HEK293 (cell line): ENCODE data around the gene FBXO2.

Experiments used
- GFI1B ChIP-seq: fragments of 450-650 bp; formaldehyde crosslinking; IDR thresholded peaks from 2 replicates; pipeline ENCODE4 v1.5.1; 2016; ENCODE audit warnings: missing biosample characterization, missing genetic modification characterization
- HOXA7 ChIP-seq: sonication (generic); formaldehyde crosslinking; IDR thresholded peaks from 2 replicates; pipeline ENCODE4 v1.8.1; 2022; ENCODE audit warnings: missing genetic modification reagents, borderline replicate concordance
- REST ChIP-seq: fragments of 450-650 bp; formaldehyde crosslinking; IDR thresholded peaks from 2 replicates; pipeline ENCODE4 v1.5.1; 2016; ENCODE audit warnings: missing biosample characterization, missing genetic modification characterization
- SETDB1 ChIP-seq: IDR thresholded peaks from one replicate; pipeline ENCODE4 v1.6.1; 2017; ENCODE audit warnings: mild to moderate bottlenecking, low read length, moderate library complexity, mixed read lengths; ENCODE audit not compliant: insufficient read length
- TSHZ1 ChIP-seq: fragments of 450-650 bp; formaldehyde crosslinking; IDR thresholded peaks from 2 replicates; pipeline ENCODE4 v1.5.1; 2016; ENCODE audit warnings: missing biosample characterization, missing genetic modification characterization, borderline replicate concordance
- ZBTB44 ChIP-seq: fragments of 450-650 bp; IDR thresholded peaks from 2 replicates; pipeline ENCODE4 v1.5.1; 2018; ENCODE audit warnings: missing biosample characterization, mild to moderate bottlenecking, missing genetic modification characterization
- ZBTB49 ChIP-seq: fragments of 450-650 bp; formaldehyde crosslinking; IDR thresholded peaks from 2 replicates; pipeline ENCODE4 v1.5.1; 2016; ENCODE audit warnings: missing biosample characterization, missing genetic modification characterization, low read depth
- ZBTB6 ChIP-seq: fragments of 450-650 bp; formaldehyde crosslinking; IDR thresholded peaks from 2 replicates; pipeline ENCODE4 v1.5.1; 2017; ENCODE audit warnings: missing biosample characterization, missing genetic modification characterization
- ZEB2 ChIP-seq: fragments of 450-650 bp; formaldehyde crosslinking; IDR thresholded peaks from 2 replicates; pipeline ENCODE4 v1.5.1; 2016; ENCODE audit warnings: missing biosample characterization, missing genetic modification characterization
- ZNF175 ChIP-seq: fragments of 450-650 bp; formaldehyde crosslinking; IDR thresholded peaks from 2 replicates; pipeline ENCODE4 v1.5.1; 2016; ENCODE audit warnings: missing biosample characterization, missing genetic modification characterization
- ZNF324 ChIP-seq: fragments of 450-650 bp; formaldehyde crosslinking; IDR thresholded peaks from 2 replicates; pipeline ENCODE4 v1.5.1; 2016; ENCODE audit warnings: missing biosample characterization, missing genetic modification characterization
- ZNF362 ChIP-seq: fragments of 450-650 bp; formaldehyde crosslinking; IDR thresholded peaks from 2 replicates; pipeline ENCODE4 v1.5.1; 2016; ENCODE audit warnings: missing biosample characterization, missing genetic modification characterization
- ZNF366 ChIP-seq: fragments of 450-650 bp; formaldehyde crosslinking; conservative IDR thresholded peaks from 2 replicates; pipeline ENCODE4 v1.5.1; 2016; ENCODE audit warnings: missing biosample characterization, missing genetic modification characterization
- ZNF449 ChIP-seq: fragments of 450-650 bp; formaldehyde crosslinking; IDR thresholded peaks from 2 replicates; pipeline ENCODE4 v1.5.1; 2017; ENCODE audit warnings: missing biosample characterization, mild to moderate bottlenecking, missing genetic modification characterization, moderate library complexity
- ZNF510 ChIP-seq: fragments of 450-650 bp; formaldehyde crosslinking; IDR thresholded peaks from 2 replicates; pipeline ENCODE4 v1.5.1; 2018; ENCODE audit warnings: mild to moderate bottlenecking, missing genetic modification characterization, missing biosample characterization; ENCODE audit not compliant: insufficient replicate concordance
- ZNF548 ChIP-seq: fragments of 450-650 bp; formaldehyde crosslinking; IDR thresholded peaks from 2 replicates; pipeline ENCODE4 v1.5.1; 2016; ENCODE audit warnings: missing biosample characterization, missing genetic modification characterization
- ZNF623 ChIP-seq: fragments of 450-650 bp; formaldehyde crosslinking; IDR thresholded peaks from 2 replicates; pipeline ENCODE4 v1.5.1; 2016; ENCODE audit warnings: missing biosample characterization, missing genetic modification characterization
- ZNF785 ChIP-seq: fragments of 450-650 bp; formaldehyde crosslinking; IDR thresholded peaks from 2 replicates; pipeline ENCODE4 v1.5.1; 2016; ENCODE audit warnings: missing biosample characterization, missing genetic modification characterization
- ZSCAN16 ChIP-seq: fragments of 450-650 bp; formaldehyde crosslinking; IDR thresholded peaks from 2 replicates; pipeline ENCODE4 v1.5.1; 2016; ENCODE audit warnings: missing biosample characterization, missing genetic modification characterization

Gene FBXO2

GRCh38 chr1:11681071-11681771 is 27.0 kb upstream of the FBXO2 start, which contains the start of gene MAD2L2 (continued):
- TF ChIP-seq TSHZ1 = no peak
- TF ChIP-seq HOXA7 (CRISPR knock-in tag) = no peak
- peak; percentile 44; the same call in 1 of the 2 replicates for TF ChIP-seq ZNF366 (tag by site-specific recombination)
- TF ChIP-seq ZBTB6 (tag by site-specific recombination) = no peak
- no peak for TF ChIP-seq ZNF175 (tag by site-specific recombination)
- no peak for TF ChIP-seq ZNF324 (tag by site-specific recombination)
- no peak for TF ChIP-seq ZNF623
- TF ChIP-seq ZNF510 (tag by site-specific recombination) = no peak
- TF ChIP-seq ZNF785 = no peak
- TF ChIP-seq ZNF548 (tag by site-specific recombination) = no peak
- no peak for TF ChIP-seq SETDB1
- no peak for TF ChIP-seq ZNF449 (tag by site-specific recombination)
- TF ChIP-seq ZBTB49 (tag by site-specific recombination) = no peak
- TF ChIP-seq ZSCAN16 (tag by site-specific recombination) = no peak
- no peak for TF ChIP-seq GFI1B (tag by site-specific recombination)
- no peak for TF ChIP-seq ZBTB44 (tag by site-specific recombination)
- 0 out of 2 replicates have a peak, but pooled peaks have one; percentile 26 for TF ChIP-seq ZNF362
- no peak; the same call in 1 of the 2 replicates for TF ChIP-seq ZEB2 (tag by site-specific recombination)
- no peak for TF ChIP-seq REST (tag by site-specific recombination)
